Measurements from ENCODE around the gene APMAP.

APMAP gene

GRCh38 chr20:24987873-24988835, 4.4 kb downstream of the APMAP start:
- Histone ChIP-seq H3K27me3 (replicated peaks; ENCODE audit: control insufficient read depth, insufficient read depth, low read length, poor library complexity, severe bottlenecking) (no peaks in the 10 kb centered on the region), H3K27ac (ENCODE audit: insufficient read depth, low read length, poor library complexity, severe bottlenecking) (no peak overlapping the region), H3K4me1 (ENCODE audit: control insufficient read depth, insufficient read depth, low read length, poor library complexity, severe bottlenecking) (peaks cover 12% of the 10 kb centered on the region), H3K36me3 (ENCODE audit: control insufficient read depth, insufficient read depth, low read length) (peaks cover 11% of the 10 kb centered on the region), H3K9me3 (ENCODE audit: control insufficient read depth, low read length) (no peaks in the 10 kb centered on the region), H3K4me3 (ENCODE audit: insufficient read depth, low read depth, low read length, poor library complexity, severe bottlenecking) (no peak overlapping the region)
- DNase-seq: no peak

- Histone ChIP-seq H3K9me3 (ENCODE audit: control insufficient read depth, low read length) (no peaks in the 10 kb centered on the region), H3K27ac (ENCODE audit: insufficient read depth, low read length, poor library complexity, severe bottlenecking) (no peak overlapping the region), H3K27me3 (replicated peaks; ENCODE audit: control insufficient read depth, insufficient read depth, low read length, poor library complexity, severe bottlenecking) (no peaks in the 10 kb centered on the region), H3K36me3 (ENCODE audit: control insufficient read depth, insufficient read depth, low read length) (peaks cover 11% of the 10 kb centered on the region), H3K4me1 (ENCODE audit: control insufficient read depth, insufficient read depth, low read length, poor library complexity, severe bottlenecking) (peaks cover 9% of the 10 kb centered on the region), H3K4me3 (ENCODE audit: insufficient read depth, low read depth, low read length, poor library complexity, severe bottlenecking) (no peak overlapping the region)
- no peak for DNase-seq
These were observed 5.3 kb downstream of the APMAP start for GRCh38 chr20:24987244-24987643.

- H3K4me1 ChIP-seq (ENCODE audit: control insufficient read depth, insufficient read depth, low read length, poor library complexity, severe bottlenecking): peaks cover 8% of the 10 kb centered on the region
- H3K27me3 ChIP-seq (replicated peaks; ENCODE audit: control insufficient read depth, insufficient read depth, low read length, poor library complexity, severe bottlenecking): no peaks in the 10 kb centered on the region
- no peak overlapping the region for H3K27ac ChIP-seq (ENCODE audit: insufficient read depth, low read length, poor library complexity, severe bottlenecking)
These were observed 6.0 kb downstream of the APMAP start for GRCh38 chr20:24986436-24987015.

GRCh38 chr20:24985802-24986201, 6.7 kb downstream of the APMAP start:
- H3K36me3 ChIP-seq (ENCODE audit: control insufficient read depth, insufficient read depth, low read length): peaks cover 18% of the 10 kb centered on the region
- H3K27ac ChIP-seq (ENCODE audit: insufficient read depth, low read length, poor library complexity, severe bottlenecking): no peak overlapping the region
- H3K27me3 ChIP-seq (replicated peaks; ENCODE audit: control insufficient read depth, insufficient read depth, low read length, poor library complexity, severe bottlenecking): no peaks in the 10 kb centered on the region
- no peak overlapping the region for H3K4me3 ChIP-seq (ENCODE audit: insufficient read depth, low read depth, low read length, poor library complexity, severe bottlenecking)
- H3K9me3 ChIP-seq (ENCODE audit: control insufficient read depth, low read length): no peaks in the 10 kb centered on the region
- H3K4me1 ChIP-seq (ENCODE audit: control insufficient read depth, insufficient read depth, low read length, poor library complexity, severe bottlenecking): peaks cover 1% of the 10 kb centered on the region
- DNase-seq: no peak

More at GRCh38 chr20:24986436-24987015, 6.0 kb downstream of the APMAP start:
- Histone ChIP-seq H3K9me3 (ENCODE audit: control insufficient read depth, low read length) (no peaks in the 10 kb centered on the region), H3K36me3 (ENCODE audit: control insufficient read depth, insufficient read depth, low read length) (peaks cover 16% of the 10 kb centered on the region), H3K4me3 (ENCODE audit: insufficient read depth, low read depth, low read length, poor library complexity, severe bottlenecking) (no peak overlapping the region)
- no peak for DNase-seq

GRCh38 chr20:24984961-24985640, 7.5 kb downstream of the APMAP start:
- Histone ChIP-seq H3K27me3 (replicated peaks; ENCODE audit: control insufficient read depth, insufficient read depth, low read length, poor library complexity, severe bottlenecking) (no peaks in the 10 kb centered on the region), H3K36me3 (ENCODE audit: control insufficient read depth, insufficient read depth, low read length) (peaks cover 25% of the 10 kb centered on the region), H3K4me1 (ENCODE audit: control insufficient read depth, insufficient read depth, low read length, poor library complexity, severe bottlenecking) (no peaks in the 10 kb centered on the region), H3K9me3 (ENCODE audit: control insufficient read depth, low read length) (no peaks in the 10 kb centered on the region), H3K4me3 (ENCODE audit: insufficient read depth, low read depth, low read length, poor library complexity, severe bottlenecking) (no peak overlapping the region), H3K27ac (ENCODE audit: insufficient read depth, low read length, poor library complexity, severe bottlenecking) (no peak overlapping the region)
- DNase-seq: no peak

- Histone ChIP-seq H3K4me3 (ENCODE audit: insufficient read depth, low read depth, low read length, poor library complexity, severe bottlenecking) (no peak overlapping the region), H3K36me3 (ENCODE audit: control insufficient read depth, insufficient read depth, low read length) (peaks cover 29% of the 10 kb centered on the region), H3K4me1 (ENCODE audit: control insufficient read depth, insufficient read depth, low read length, poor library complexity, severe bottlenecking) (no peaks in the 10 kb centered on the region), H3K9me3 (ENCODE audit: control insufficient read depth, low read length) (no peaks in the 10 kb centered on the region), H3K27me3 (replicated peaks; ENCODE audit: control insufficient read depth, insufficient read depth, low read length, poor library complexity, severe bottlenecking) (no peaks in the 10 kb centered on the region), H3K27ac (ENCODE audit: insufficient read depth, low read length, poor library complexity, severe bottlenecking) (no peak overlapping the region)
- DNase-seq: no peak
These were observed 8.7 kb downstream of the APMAP start for GRCh38 chr20:24983896-24984295.

- DNase-seq: no peak
- no peak overlapping the region for H3K27ac ChIP-seq (ENCODE audit: insufficient read depth, low read length, poor library complexity, severe bottlenecking)
- H3K27me3 ChIP-seq (replicated peaks; ENCODE audit: control insufficient read depth, insufficient read depth, low read length, poor library complexity, severe bottlenecking): no peaks in the 10 kb centered on the region
- H3K4me1 ChIP-seq (ENCODE audit: control insufficient read depth, insufficient read depth, low read length, poor library complexity, severe bottlenecking): no peaks in the 10 kb centered on the region
- peaks cover 49% of the 10 kb centered on the region for H3K36me3 ChIP-seq (ENCODE audit: control insufficient read depth, insufficient read depth, low read length)
- H3K4me3 ChIP-seq (ENCODE audit: insufficient read depth, low read depth, low read length, poor library complexity, severe bottlenecking): no peak overlapping the region
- H3K9me3 ChIP-seq (ENCODE audit: control insufficient read depth, low read length): no peaks in the 10 kb centered on the region
These were observed 10.8 kb downstream of the APMAP start for GRCh38 chr20:24981790-24982189.

- DNase-seq: no peak
- no peak overlapping the region for H3K27ac ChIP-seq (ENCODE audit: insufficient read depth, low read length, poor library complexity, severe bottlenecking)
- no peak overlapping the region for H3K4me3 ChIP-seq (ENCODE audit: insufficient read depth, low read depth, low read length, poor library complexity, severe bottlenecking)
- H3K36me3 ChIP-seq (ENCODE audit: control insufficient read depth, insufficient read depth, low read length): peaks cover 54% of the 10 kb centered on the region
- H3K9me3 ChIP-seq (ENCODE audit: control insufficient read depth, low read length): no peaks in the 10 kb centered on the region
- no peaks in the 10 kb centered on the region for H3K27me3 ChIP-seq (replicated peaks; ENCODE audit: control insufficient read depth, insufficient read depth, low read length, poor library complexity, severe bottlenecking)
- H3K4me1 ChIP-seq (ENCODE audit: control insufficient read depth, insufficient read depth, low read length, poor library complexity, severe bottlenecking): no peaks in the 10 kb centered on the region
These were observed 11.3 kb downstream of the APMAP start for GRCh38 chr20:24981282-24981681.

GRCh38 chr20:24980291-24981053, 12.1 kb downstream of the APMAP start:
- Histone ChIP-seq H3K27ac (ENCODE audit: insufficient read depth, low read length, poor library complexity, severe bottlenecking) (no peak overlapping the region), H3K36me3 (ENCODE audit: control insufficient read depth, insufficient read depth, low read length) (peaks cover 55% of the 10 kb centered on the region), H3K4me3 (ENCODE audit: insufficient read depth, low read depth, low read length, poor library complexity, severe bottlenecking) (no peak overlapping the region), H3K27me3 (replicated peaks; ENCODE audit: control insufficient read depth, insufficient read depth, low read length, poor library complexity, severe bottlenecking) (no peaks in the 10 kb centered on the region), H3K9me3 (ENCODE audit: control insufficient read depth, low read length) (no peaks in the 10 kb centered on the region), H3K4me1 (ENCODE audit: control insufficient read depth, insufficient read depth, low read length, poor library complexity, severe bottlenecking) (no peaks in the 10 kb centered on the region)
- no peak for DNase-seq

Measured in effector memory CD4-positive, alpha-beta T cell (primary cell).